ENCODE results near the gene HGF. TPM values are rescaled to one million over a fixed set of nuclear protein-coding genes. Genes with fewer than 3 reads are reported as not detected.

HGF gene
- polyA plus RNA-seq, 10 donors: 4.5 to 11.9 (median 7.0) TPM

- no peak for DNase-seq
Measured at GRCh38 chr7:81776948-81777630, 7.2 kb upstream of the HGF start.

GRCh38 chr7:81776161-81776560 is 6.3 kb upstream of the HGF start:
- no peak for DNase-seq

GRCh38 chr7:81775560-81775959 is 5.7 kb upstream of the HGF start:
- DNase-seq: no peak

- DNase-seq: no peak
Measured at GRCh38 chr7:81774551-81774950, 4.7 kb upstream of the HGF start.

- DNase-seq: peak in 1 of 3 donors; percentile 32
Measured at GRCh38 chr7:81770728-81771223, 929 bp upstream of the HGF start.

- peak in 1 of 3 donors; percentile 52 for DNase-seq
Measured at GRCh38 chr7:81768951-81769778, 682 bp downstream of the HGF start.

GRCh38 chr7:81767926-81768325 is 1.9 kb downstream of the HGF start:
- DNase-seq: peak in 1 of 3 donors; percentile 66

- DNase-seq: peak in 1 of 3 donors; percentile 32
Measured at GRCh38 chr7:81761821-81762220, 8.0 kb downstream of the HGF start.

- DNase-seq: peak in 1 of 3 donors; percentile 30
Measured at GRCh38 chr7:81761031-81761430, 8.8 kb downstream of the HGF start.

GRCh38 chr7:81754918-81755696 is 14.7 kb downstream of the HGF start:
- DNase-seq: no peak

GRCh38 chr7:81753392-81753791 is 16.5 kb downstream of the HGF start:
- DNase-seq: no peak

- DNase-seq: no peak
Measured at GRCh38 chr7:81752318-81752714, 17.5 kb downstream of the HGF start.

- DNase-seq: no peak
Measured at GRCh38 chr7:81751619-81752317, 18.1 kb downstream of the HGF start.

GRCh38 chr7:81745637-81746036 is 24.2 kb downstream of the HGF start:
- no peak for DNase-seq

- no peak for DNase-seq
Measured at GRCh38 chr7:81744389-81744788, 25.5 kb downstream of the HGF start.

- no peak for DNase-seq
Measured at GRCh38 chr7:81743665-81744064, 26.2 kb downstream of the HGF start.

GRCh38 chr7:81743201-81743600 is 26.6 kb downstream of the HGF start:
- no peak for DNase-seq

GRCh38 chr7:81740403-81740802 is 29.4 kb downstream of the HGF start:
- DNase-seq: no peak

GRCh38 chr7:81736091-81736490 is 33.8 kb downstream of the HGF start:
- no peak for DNase-seq

GRCh38 chr7:81725812-81726127 is 44.1 kb downstream of the HGF start:
- peak in 2 of 3 donors; percentile 10 to 81 for DNase-seq

GRCh38 chr7:81725003-81725811 is 44.6 kb downstream of the HGF start:
- no peak for DNase-seq
